Coronary artery (tissue), 2 donors: ENCODE measurements around the gene ZNF552.

Experiments used
- DNase-seq: peaks from one replicate; pipeline ENCODE4 v3.0.0-alpha.2; 2017; ENCODE audit warnings: low spot score
- H3K27ac ChIP-seq, 2 donors: fragments of 200-600 bp; sonication (generic); one replicate each; pipeline ENCODE4 v1.5.1; 2016 to 2019
- H3K4me3 ChIP-seq: fragments of 200-600 bp; sonication (generic); 2 replicates; pipeline ENCODE4 v1.5.1; 2016; ENCODE audit warnings: mild to moderate bottlenecking, moderate library complexity
- TF ChIP-seq, protein P1 (sequence below): fragments of 200-600 bp; sonication (generic); IDR thresholded peaks from one replicate; pipeline ENCODE4 v1.5.1; 2019; ENCODE audit warnings: antibody characterized with exemption

The ZNF552 gene

DNA sequence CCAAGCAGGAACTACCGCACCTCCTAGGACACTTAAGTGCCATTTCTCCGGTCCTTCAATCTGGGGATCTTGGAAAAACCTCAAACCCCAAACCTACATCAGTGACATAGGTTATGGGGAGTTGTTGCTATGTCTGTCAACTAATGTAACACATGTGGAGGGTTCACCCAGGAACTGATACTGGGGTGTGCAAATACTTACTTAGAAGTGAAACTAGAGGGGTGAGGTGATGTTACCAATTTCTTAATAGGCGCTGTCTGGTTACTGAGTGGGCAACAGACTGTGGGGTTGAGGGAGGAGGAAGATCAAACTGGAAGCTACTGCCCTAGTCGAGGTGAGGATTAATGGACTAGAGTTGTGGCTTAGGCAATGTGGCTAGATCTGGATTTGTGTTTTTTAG, 43.3 kb downstream of the ZNF552 start:
- H3K27ac ChIP-seq: no peak overlapping the region
- peak overlapping the region; percentile 78 for H3K4me3 ChIP-seq
- TF ChIP-seq, protein P1, sequence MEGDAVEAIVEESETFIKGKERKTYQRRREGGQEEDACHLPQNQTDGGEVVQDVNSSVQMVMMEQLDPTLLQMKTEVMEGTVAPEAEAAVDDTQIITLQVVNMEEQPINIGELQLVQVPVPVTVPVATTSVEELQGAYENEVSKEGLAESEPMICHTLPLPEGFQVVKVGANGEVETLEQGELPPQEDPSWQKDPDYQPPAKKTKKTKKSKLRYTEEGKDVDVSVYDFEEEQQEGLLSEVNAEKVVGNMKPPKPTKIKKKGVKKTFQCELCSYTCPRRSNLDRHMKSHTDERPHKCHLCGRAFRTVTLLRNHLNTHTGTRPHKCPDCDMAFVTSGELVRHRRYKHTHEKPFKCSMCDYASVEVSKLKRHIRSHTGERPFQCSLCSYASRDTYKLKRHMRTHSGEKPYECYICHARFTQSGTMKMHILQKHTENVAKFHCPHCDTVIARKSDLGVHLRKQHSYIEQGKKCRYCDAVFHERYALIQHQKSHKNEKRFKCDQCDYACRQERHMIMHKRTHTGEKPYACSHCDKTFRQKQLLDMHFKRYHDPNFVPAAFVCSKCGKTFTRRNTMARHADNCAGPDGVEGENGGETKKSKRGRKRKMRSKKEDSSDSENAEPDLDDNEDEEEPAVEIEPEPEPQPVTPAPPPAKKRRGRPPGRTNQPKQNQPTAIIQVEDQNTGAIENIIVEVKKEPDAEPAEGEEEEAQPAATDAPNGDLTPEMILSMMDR: no peak
- no peak for DNase-seq

GRCh38 chr19:57769345-57770131, 45.2 kb downstream of the ZNF552 start, which contains the start of gene ZNF586:
TSS of gene ZNF586 (plus strand) at chr19:57769676. CDS start at chr19:57769843, 167 bp downstream.
- Histone ChIP-seq H3K4me3 (peak within 1 kb of the TSS; percentile 78), H3K27ac (peak within 1 kb of the TSS; percentile 66 to 77)
- TF ChIP-seq, protein P1: no peak
- DNase-seq: peak; percentile 88

DNA sequence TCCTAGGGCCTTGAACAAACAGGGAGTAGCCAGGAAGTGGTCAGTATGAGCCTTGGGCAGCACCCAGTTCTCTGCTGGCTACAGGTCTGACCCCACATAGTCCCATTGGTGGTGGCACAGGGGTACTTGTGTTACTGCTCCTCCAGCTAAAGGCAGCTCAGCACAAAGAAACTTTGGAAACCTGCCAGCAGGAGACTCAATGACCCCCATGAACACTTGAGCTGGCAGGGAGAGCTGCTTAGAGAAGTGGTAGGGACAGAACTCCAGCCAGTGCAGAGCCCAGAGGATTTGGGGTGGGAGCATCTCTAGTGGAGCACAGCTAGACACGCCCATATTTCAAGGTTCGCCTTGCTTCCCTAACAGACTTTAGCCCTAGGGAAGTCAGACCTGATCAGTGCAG, 55.6 kb downstream of the ZNF552 start:
- DNase-seq: no peak
- H3K27ac ChIP-seq: no peak overlapping the region
- H3K4me3 ChIP-seq: no peak overlapping the region
- TF ChIP-seq, protein P1: no peak

DNA sequence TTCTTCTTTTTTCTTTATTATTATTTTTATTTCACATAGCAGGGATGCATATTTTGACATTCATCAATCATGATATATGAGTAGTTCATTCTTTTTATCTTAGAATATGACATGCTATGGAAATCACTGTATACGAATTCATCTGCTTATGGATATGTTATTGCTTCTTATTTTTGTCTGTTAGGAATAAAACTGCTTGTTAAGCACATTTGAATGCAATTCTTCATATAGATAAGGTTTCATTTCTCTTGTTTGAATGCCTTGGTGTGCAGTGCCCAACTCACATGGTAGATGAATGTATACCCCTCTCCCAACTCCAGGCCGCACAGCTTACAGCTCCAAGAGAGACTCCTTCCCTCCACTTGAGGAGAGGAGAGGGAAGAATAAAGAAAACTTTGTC, 56.8 kb downstream of the ZNF552 start:
- Histone ChIP-seq H3K4me3 (no peak overlapping the region), H3K27ac (no peak overlapping the region)
- DNase-seq: no peak
- TF ChIP-seq, protein P1: no peak
